Peyer's patch (tissue), 4 donors: ENCODE measurements around the gene ATF6. TPM values are rescaled to one million over a fixed set of nuclear protein-coding genes. Genes with fewer than 3 reads are reported as not detected.

Source experiments
- DNase-seq, 3 donors: peaks; one replicate each; pipeline ENCODE4 v3.0.0-alpha.2; 2017 to 2019
- H3K27ac ChIP-seq, 4 donors: fragments of 200-600 bp; sonication (generic); one replicate each; pipeline ENCODE4 v1.5.1; 2016 to 2019
- H3K27me3 ChIP-seq, 2 donors: fragments of 200-600 bp; sonication (generic); one replicate each; pipeline ENCODE4 v1.5.1; 2019
- H3K36me3 ChIP-seq, 3 donors: fragments of 200-600 bp; sonication (generic); one replicate each; pipeline ENCODE4 v1.5.1; 2016 to 2019
- H3K4me1 ChIP-seq, 4 donors: fragments of 200-600 bp; sonication (generic); one replicate each; pipeline ENCODE4 v1.5.1; 2016 to 2019
- H3K4me3 ChIP-seq, 4 donors: fragments of 200-600 bp; sonication (generic); 1 replicate in 3 of 4; 2 replicates in 1 of 4; pipeline ENCODE4 v1.5.1; 2016 to 2019; ENCODE audit warnings: mild to moderate bottlenecking in 1 of 4
- H3K9me3 ChIP-seq, 4 donors: fragments of 200-600 bp; sonication (generic); one replicate each; pipeline ENCODE4 v1.5.1; 2016 to 2019; ENCODE audit warnings: mild to moderate bottlenecking in 1 of 4
- CTCF ChIP-seq, 6 experiments: fragments of 450-650 bp in 4 of 6; fragments of 200-600 bp in 2 of 6; sonication (generic) in 1 of 6; IDR thresholded peaks; one replicate each; pipeline ENCODE4 v1.5.1; 2017 to 2019; ENCODE audit warnings: antibody characterized with exemption in 6 of 6, mild to moderate bottlenecking in 3 of 6, moderate library complexity in 1 of 6
- POLR2A ChIP-seq, 2 donors: fragments of 450-650 bp; IDR thresholded peaks; one replicate each; pipeline ENCODE4 v1.5.1; 2017; ENCODE audit warnings: antibody characterized with exemption in 2 of 2, mild to moderate bottlenecking in 2 of 2, moderate library complexity in 2 of 2
- total RNA-seq, 4 donors: library from RNA; depleted of rRNA; stranded (reverse); fragments of >200 nt; gene quantifications; one replicate each; pipeline ENCODE4 v1.1.0, GENCODE V29; 2016

Gene ATF6
- total RNA-seq, 4 donors from 2014 or later = 15.5 to 21.4 (median 20.8) TPM

GRCh38 chr1:161737625-161738024 is 28.5 kb upstream of the ATF6 start:
- H3K4me3 ChIP-seq = no peak overlapping the region
- H3K36me3 ChIP-seq = no peaks in the 10 kb centered on the region
- no peaks in the 10 kb centered on the region for H3K27me3 ChIP-seq
- no peak for DNase-seq
- no peak overlapping the region for H3K27ac ChIP-seq
- no peaks in the 10 kb centered on the region for H3K9me3 ChIP-seq
- peaks cover 0 to 6% (median 2%) of the 10 kb centered on the region in 4 donors for H3K4me1 ChIP-seq
- TF ChIP-seq CTCF (IDR thresholded peaks at IDR 0.05) (no peak), POLR2A (IDR thresholded peaks at IDR 0.05) (no peak)

GRCh38 chr1:161738627-161739287 is 27.4 kb upstream of the ATF6 start:
- Histone ChIP-seq H3K9me3 (no peaks in the 10 kb centered on the region), H3K4me1 (peaks cover 0 to 6% (median 2%) of the 10 kb centered on the region in 4 donors), H3K27ac (peak overlapping the region; percentile 63 to 79 (median 72)), H3K36me3 (no peaks in the 10 kb centered on the region), H3K4me3 (no peak overlapping the region), H3K27me3 (no peaks in the 10 kb centered on the region)
- DNase-seq = peak; percentile 58 to 94 (median 91)
- TF ChIP-seq CTCF (IDR thresholded peaks at IDR 0.05) (peak in 4 of 6 experiments; percentile 21 to 46 (median 38)), POLR2A (IDR thresholded peaks at IDR 0.05) (no peak)

GRCh38 chr1:161739865-161740566 is 26.1 kb upstream of the ATF6 start:
- TF ChIP-seq POLR2A (IDR thresholded peaks at IDR 0.05) = no peak
- TF ChIP-seq CTCF (IDR thresholded peaks at IDR 0.05) = no peak
- H3K4me3 ChIP-seq = no peak overlapping the region
- peak in 2 of 3 donors; percentile 75 to 85 for DNase-seq

GRCh38 chr1:161740921-161741320 is 25.2 kb upstream of the ATF6 start:
- DNase-seq = no peak
- TF ChIP-seq POLR2A (IDR thresholded peaks at IDR 0.05) (no peak), CTCF (IDR thresholded peaks at IDR 0.05) (no peak)
- Histone ChIP-seq H3K27ac (peak overlapping the region in 2 of 4 donors; percentile 79), H3K27me3 (no peaks in the 10 kb centered on the region), H3K4me3 (no peak overlapping the region), H3K9me3 (no peaks in the 10 kb centered on the region), H3K4me1 (peaks cover 0 to 6% (median 2%) of the 10 kb centered on the region in 4 donors), H3K36me3 (no peaks in the 10 kb centered on the region)

More at GRCh38 chr1:161739865-161740566, 26.1 kb upstream of the ATF6 start:
- H3K27me3 ChIP-seq = no peaks in the 10 kb centered on the region
- H3K27ac ChIP-seq = peak overlapping the region; percentile 63 to 79 (median 72)
- H3K36me3 ChIP-seq = no peaks in the 10 kb centered on the region
- H3K9me3 ChIP-seq = no peaks in the 10 kb centered on the region
- peaks cover 0 to 6% (median 2%) of the 10 kb centered on the region in 4 donors for H3K4me1 ChIP-seq

GRCh38 chr1:161743231-161743630 is 22.9 kb upstream of the ATF6 start:
- Histone ChIP-seq H3K36me3 (no peaks in the 10 kb centered on the region), H3K27me3 (no peaks in the 10 kb centered on the region), H3K4me1 (peaks cover 0 to 6% (median 2%) of the 10 kb centered on the region in 4 donors), H3K27ac (no peak overlapping the region), H3K9me3 (no peaks in the 10 kb centered on the region), H3K4me3 (no peak overlapping the region)
- TF ChIP-seq CTCF (IDR thresholded peaks at IDR 0.05) (no peak), POLR2A (IDR thresholded peaks at IDR 0.05) (no peak)
- no peak for DNase-seq
